H9 (cell line): Measurements from ENCODE around the gene ZNF738. TPM values are rescaled to one million over a fixed set of nuclear protein-coding genes. Genes with fewer than 3 reads are reported as not detected.

ENCODE experiments used
- DNase-seq: peaks from one replicate; pipeline ENCODE4 v3.0.0-alpha.2; 2017
- H2AFZ ChIP-seq: one replicate; pipeline ENCODE4 v1.6.1; 2013; ENCODE audit warnings: mild to moderate bottlenecking, low read length, control low read depth, moderate library complexity
- H2AK5ac ChIP-seq: 2 replicates; pipeline ENCODE4 v1.6.1; 2013; ENCODE audit warnings: low read length, control low read depth, mixed read lengths; ENCODE audit not compliant: insufficient read length
- H2BK120ac ChIP-seq: one replicate; pipeline ENCODE4 v1.6.1; 2013; ENCODE audit warnings: low read depth, mild to moderate bottlenecking, low read length, control low read depth, inconsistent platforms; ENCODE audit not compliant: poor library complexity, severe bottlenecking
- H2BK12ac ChIP-seq: 2 replicates; pipeline ENCODE4 v1.6.1; 2013; ENCODE audit warnings: low read length, control low read depth, mixed read lengths, low read depth; ENCODE audit not compliant: insufficient read length
- H2BK15ac ChIP-seq: 2 replicates; pipeline ENCODE4 v1.6.1; 2013; ENCODE audit warnings: low read depth, low read length, control low read depth
- H2BK20ac ChIP-seq: one replicate; pipeline ENCODE4 v1.6.1; 2013; ENCODE audit warnings: low read depth, mild to moderate bottlenecking, low read length, control low read depth, inconsistent platforms; ENCODE audit not compliant: poor library complexity, severe bottlenecking
- H2BK5ac ChIP-seq: 2 replicates; pipeline ENCODE4 v1.6.1; 2013; ENCODE audit warnings: low read length, control low read depth, mixed read lengths; ENCODE audit not compliant: insufficient read length
- H3K14ac ChIP-seq: 2 replicates; pipeline ENCODE4 v1.6.1; 2013; ENCODE audit warnings: low read length, control low read depth; ENCODE audit not compliant: insufficient read depth
- H3K18ac ChIP-seq: 2 replicates; pipeline ENCODE4 v1.6.1; 2013; ENCODE audit warnings: low read depth, mild to moderate bottlenecking, mixed read lengths, low read length, control low read depth; ENCODE audit not compliant: insufficient read length
- H3K23ac ChIP-seq: 2 replicates; pipeline ENCODE4 v1.6.1; 2013; ENCODE audit warnings: low read length, control low read depth, mixed read lengths, low read depth; ENCODE audit not compliant: insufficient read length
- H3K23me2 ChIP-seq: 2 replicates; pipeline ENCODE4 v1.6.1; 2013; ENCODE audit warnings: low read depth, mild to moderate bottlenecking, mixed read lengths, low read length, control low read depth; ENCODE audit not compliant: insufficient read length, poor library complexity, severe bottlenecking
- H3K27ac ChIP-seq: 2 replicates; pipeline ENCODE4 v1.5.1; 2013; ENCODE audit warnings: low read length, control low read depth, mixed read lengths, low read depth; ENCODE audit not compliant: insufficient read length
- H3K27me3 ChIP-seq: 2 replicates; pipeline ENCODE4 v1.6.1; 2013; ENCODE audit warnings: low read length, control low read depth, inconsistent platforms; ENCODE audit not compliant: insufficient read depth
- H3K4ac ChIP-seq: 2 replicates; pipeline ENCODE4 v1.6.1; 2013; ENCODE audit warnings: low read depth, mild to moderate bottlenecking, control low read depth, inconsistent platforms, low read length, moderate library complexity
- H3K4me1 ChIP-seq: 2 replicates; pipeline ENCODE4 v1.6.1; 2013; ENCODE audit warnings: low read length, control low read depth, inconsistent platforms; ENCODE audit not compliant: insufficient read depth
- H3K4me2 ChIP-seq: 2 replicates; pipeline ENCODE4 v1.6.1; 2013; ENCODE audit warnings: low read length, control low read depth, mixed read lengths; ENCODE audit not compliant: insufficient read length, insufficient read depth
- H3K56ac ChIP-seq: 2 replicates; pipeline ENCODE4 v1.6.1; 2013; ENCODE audit warnings: low read depth, mild to moderate bottlenecking, mixed read lengths, low read length, control low read depth; ENCODE audit not compliant: insufficient read length
- H3K79me1 ChIP-seq: 2 replicates; pipeline ENCODE4 v1.6.1; 2013; ENCODE audit warnings: low read depth, mild to moderate bottlenecking, moderate library complexity, low read length, control low read depth, inconsistent platforms; ENCODE audit not compliant: insufficient read depth, poor library complexity, severe bottlenecking
- H3K79me2 ChIP-seq: 2 replicates; pipeline ENCODE4 v1.6.1; 2013; ENCODE audit warnings: low read length, control low read depth, inconsistent platforms; ENCODE audit not compliant: insufficient read depth
- H3K9ac ChIP-seq: 2 replicates; pipeline ENCODE4 v1.6.1; 2013; ENCODE audit warnings: low read length, control low read depth, mixed read lengths; ENCODE audit not compliant: insufficient read length; ENCODE audit errors: extremely low read depth
- H3K9me3 ChIP-seq: one replicate; pipeline ENCODE4 v1.6.1; 2013; ENCODE audit warnings: low read depth, low read length, inconsistent platforms; ENCODE audit not compliant: control insufficient read depth
- H3T11ph ChIP-seq: one replicate; pipeline ENCODE4 v1.6.1; 2013; ENCODE audit warnings: mild to moderate bottlenecking, low read length, control low read depth, inconsistent platforms
- H4K20me1 ChIP-seq: one replicate; pipeline ENCODE4 v1.6.1; 2013; ENCODE audit not compliant: control insufficient read depth, insufficient read length, insufficient read depth
- H4K5ac ChIP-seq: 2 replicates; pipeline ENCODE4 v1.6.1; 2013; ENCODE audit warnings: low read depth, mild to moderate bottlenecking, mixed read lengths, low read length, control low read depth; ENCODE audit not compliant: insufficient read length
- H4K8ac ChIP-seq: replicated peaks from 2 replicates; pipeline ENCODE4 v1.6.1; 2013; ENCODE audit warnings: low read length, control low read depth, mixed read lengths, low read depth; ENCODE audit not compliant: insufficient read length
- H4K91ac ChIP-seq: 2 replicates; pipeline ENCODE4 v1.6.1; 2013; ENCODE audit warnings: low read depth, mild to moderate bottlenecking, moderate library complexity, mixed read lengths, low read length, control low read depth; ENCODE audit not compliant: insufficient read length
- H3K27ac Mint-ChIP-seq, 3 experiments: 2 replicates in 2 of 3; 3 replicates in 1 of 3; pipeline ENCODE4 v1.8.0; 2020 to 2021; ENCODE audit warnings: mixed read lengths in 3 of 3, mild to moderate bottlenecking in 1 of 3, moderate library complexity in 1 of 3
- H3K27me3 Mint-ChIP-seq: 2 replicates; pipeline ENCODE4 v1.8.0; 2021; ENCODE audit warnings: low read depth, mild to moderate bottlenecking, moderate library complexity, mixed read lengths
- H3K36me3 Mint-ChIP-seq, 3 experiments: 2 replicates in 2 of 3; 3 replicates in 1 of 3; pipeline ENCODE4 v1.8.0; 2020 to 2021; ENCODE audit warnings: low read depth in 3 of 3, mixed read lengths in 3 of 3; ENCODE audit not compliant: insufficient read depth in 1 of 3
- H3K4me1 Mint-ChIP-seq, 2 experiments: 2 replicates each; pipeline ENCODE4 v1.8.0; 2020; ENCODE audit warnings: mixed read lengths in 2 of 2
- H3K4me3 Mint-ChIP-seq, 2 experiments: 2 replicates in 1 of 2; 3 replicates in 1 of 2; pipeline ENCODE4 v1.8.0; 2020 to 2021; ENCODE audit warnings: mild to moderate bottlenecking in 2 of 2, mixed read lengths in 2 of 2, moderate library complexity in 1 of 2
- H3K9me3 Mint-ChIP-seq, 2 experiments: 2 replicates in 1 of 2; 3 replicates in 1 of 2; pipeline ENCODE4 v1.8.0; 2020; ENCODE audit warnings: mild to moderate bottlenecking in 2 of 2, mixed read lengths in 2 of 2, moderate library complexity in 1 of 2
- CTCF ChIP-seq: fragments of 200-600 bp; sonication (generic); conservative IDR thresholded peaks from 3 replicates; pipeline ENCODE4 v1.8.0; 2021; ENCODE audit warnings: antibody characterized with exemption, mild to moderate bottlenecking
- WGBS: extraction: QIAGEN DNeasy Blood & Tissue Kit; methylation state at CpG from one replicate; pipeline ENCODE4 v1.1.7; 2013; ENCODE audit warnings: missing lambda C conversion rate, low lambda C conversion rate, mixed read lengths; ENCODE audit not compliant: insufficient read length; ENCODE audit errors: extremely low coverage; 5-methylcytosine and 5-hydroxymethylcytosine counted together
- total RNA-seq: library from RNA; stranded (reverse); gene quantifications from 2 replicates; pipeline ENCODE4 v1.2.1, GENCODE V29; 2021

The ZNF738 gene
- total RNA-seq, 1 experiment from 2014 or later: 63.3 TPM

DNA sequence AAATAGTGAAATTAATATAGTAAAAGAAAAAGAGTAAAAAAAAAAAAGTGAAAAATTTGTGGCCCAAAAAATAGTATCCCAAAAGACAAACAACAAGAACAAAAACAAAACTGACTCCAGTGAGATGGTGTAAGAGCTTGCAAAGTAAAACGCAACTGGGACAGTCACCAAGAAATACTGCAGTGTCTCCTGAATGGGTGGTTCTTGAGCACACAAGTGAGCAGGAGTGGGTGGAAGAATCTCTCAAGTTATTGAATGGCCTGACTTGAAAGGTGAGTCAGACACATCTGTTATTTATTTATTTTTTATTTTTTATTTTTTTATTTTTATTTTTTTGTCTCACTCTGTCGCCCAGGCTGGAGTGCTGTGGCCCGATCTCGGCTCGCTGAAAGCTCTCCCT, 40.1 kb downstream of the ZNF738 start:
- no peak for DNase-seq
- no peak overlapping the region for H3K27ac ChIP-seq
- no peak for TF ChIP-seq CTCF
- H2AK5ac ChIP-seq: no peak overlapping the region
- H3K27me3 ChIP-seq: no peaks in the 10 kb centered on the region
- H3K9me3 Mint-ChIP-seq: peaks cover 3 to 24% of the 10 kb centered on the region in 2 experiments; a peak in 4 of 5 replicates
- H3K4me1 Mint-ChIP-seq: peaks cover 6 to 8% of the 10 kb centered on the region in 2 experiments; a peak in 2 of 4 replicates
- H2AFZ ChIP-seq: no peak overlapping the region
- H3K9ac ChIP-seq: no peak overlapping the region
- no peak overlapping the region for H2BK12ac ChIP-seq
- no peak overlapping the region for H3K56ac ChIP-seq
- H3K4me1 ChIP-seq: no peaks in the 10 kb centered on the region
- no peak overlapping the region for H4K8ac ChIP-seq
- no CpG with 5 or more reads among the region's 5 CpGs for WGBS
- H3K79me2 ChIP-seq: peaks cover 3% of the 10 kb centered on the region; the same call in 1 of the 2 replicates
- H3K79me1 ChIP-seq: peaks cover 10% of the 10 kb centered on the region
- no peak overlapping the region for H3K4ac ChIP-seq
- H2BK15ac ChIP-seq: no peak overlapping the region
- no peak overlapping the region for H2BK20ac ChIP-seq
- no peaks in the 10 kb centered on the region for H4K20me1 ChIP-seq
- H3K36me3 Mint-ChIP-seq: peaks cover 39 to 47% (median 40%) of the 10 kb centered on the region in 3 experiments
- H2BK5ac ChIP-seq: no peak overlapping the region
- H3K9me3 ChIP-seq: no peaks in the 10 kb centered on the region
- peak overlapping the region in 1 of 2 experiments; percentile 29; a peak in 1 of 5 replicates for H3K4me3 Mint-ChIP-seq
- H3K4me2 ChIP-seq: no peak overlapping the region
- no peak overlapping the region for H3K14ac ChIP-seq
- no peak overlapping the region for H3K18ac ChIP-seq
- no peak overlapping the region for H3K23ac ChIP-seq
- no peak overlapping the region for H4K5ac ChIP-seq
- H3K23me2 ChIP-seq: peaks cover 3% of the 10 kb centered on the region
- H3K27me3 Mint-ChIP-seq: no peaks in the 10 kb centered on the region
- no peak overlapping the region for H2BK120ac ChIP-seq
- H3K27ac Mint-ChIP-seq: 0 out of 7 replicates have a peak overlapping the region, but pooled peaks of 1 of the 3 experiments have one; percentile 46
- H3T11ph ChIP-seq: no peak overlapping the region
- H4K91ac ChIP-seq: no peak overlapping the region
